Fibroblast of lung (primary cell): ENCODE measurements around the gene RPL22L1.

ENCODE experiments used
- EZH2 ChIP-seq: IDR thresholded peaks from 2 replicates; pipeline ENCODE4 v1.5.1; 2012; ENCODE audit warnings: low read length, control low read depth, mild to moderate bottlenecking; ENCODE audit errors: missing control alignments
- TF ChIP-seq, protein P1 (sequence below), 2 donors: IDR thresholded peaks in 1 of 2; conservative IDR thresholded peaks in 1 of 2; 1 replicate in 1 of 2; 2 replicates in 1 of 2; pipeline ENCODE4 v1.5.1; 2011 to 2012; ENCODE audit warnings: low read length in 2 of 2, control low read depth in 1 of 2, inconsistent platforms in 1 of 2, low read depth in 1 of 2, mild to moderate bottlenecking in 1 of 2

GRCh38 chr3:170862618-170863374 is 7.2 kb downstream of the RPL22L1 start:
- TF ChIP-seq, protein P1, sequence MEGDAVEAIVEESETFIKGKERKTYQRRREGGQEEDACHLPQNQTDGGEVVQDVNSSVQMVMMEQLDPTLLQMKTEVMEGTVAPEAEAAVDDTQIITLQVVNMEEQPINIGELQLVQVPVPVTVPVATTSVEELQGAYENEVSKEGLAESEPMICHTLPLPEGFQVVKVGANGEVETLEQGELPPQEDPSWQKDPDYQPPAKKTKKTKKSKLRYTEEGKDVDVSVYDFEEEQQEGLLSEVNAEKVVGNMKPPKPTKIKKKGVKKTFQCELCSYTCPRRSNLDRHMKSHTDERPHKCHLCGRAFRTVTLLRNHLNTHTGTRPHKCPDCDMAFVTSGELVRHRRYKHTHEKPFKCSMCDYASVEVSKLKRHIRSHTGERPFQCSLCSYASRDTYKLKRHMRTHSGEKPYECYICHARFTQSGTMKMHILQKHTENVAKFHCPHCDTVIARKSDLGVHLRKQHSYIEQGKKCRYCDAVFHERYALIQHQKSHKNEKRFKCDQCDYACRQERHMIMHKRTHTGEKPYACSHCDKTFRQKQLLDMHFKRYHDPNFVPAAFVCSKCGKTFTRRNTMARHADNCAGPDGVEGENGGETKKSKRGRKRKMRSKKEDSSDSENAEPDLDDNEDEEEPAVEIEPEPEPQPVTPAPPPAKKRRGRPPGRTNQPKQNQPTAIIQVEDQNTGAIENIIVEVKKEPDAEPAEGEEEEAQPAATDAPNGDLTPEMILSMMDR (conservative IDR thresholded peaks at IDR 0.05 in 1 of 2, IDR thresholded peaks at IDR 0.05 in 1 of 2; ENCODE audit: low read depth in 1 of 2, low read length in 2 of 2), result no peak
- no peak for TF ChIP-seq EZH2
